GM13977 (cell line): ENCODE data around the gene OR8U1.
"Not testable (repeated sequence)": the region's sequence is repeated elsewhere in the genome, so short reads cannot be mapped to it uniquely, and the experiment has no call there.

Experiments used
- DNase-seq: peaks from one replicate; pipeline ENCODE4 v3.0.0; 2012; ENCODE audit warnings: low spot score
- in situ Hi-C: fragments of 300-500 bp; cut with MboI; formaldehyde crosslinking; loops from one replicate; pipeline ENCODE4 v1.12.0; 2022; ENCODE audit warnings: low sequenced_read_pairs, low pct_unique_long_range_greater_than_20kb, mixed read lengths, inconsistent platforms; ENCODE audit not compliant: unreplicated experiment
- TF ChIP-seq, protein P1 (sequence below): IDR thresholded peaks from 2 replicates; pipeline ENCODE4 v1.5.1; 2012; ENCODE audit warnings: mild to moderate bottlenecking, control low read depth; ENCODE audit not compliant: insufficient read depth; ENCODE audit errors: extremely low read depth, missing control alignments

OR8U1 gene

DNA sequence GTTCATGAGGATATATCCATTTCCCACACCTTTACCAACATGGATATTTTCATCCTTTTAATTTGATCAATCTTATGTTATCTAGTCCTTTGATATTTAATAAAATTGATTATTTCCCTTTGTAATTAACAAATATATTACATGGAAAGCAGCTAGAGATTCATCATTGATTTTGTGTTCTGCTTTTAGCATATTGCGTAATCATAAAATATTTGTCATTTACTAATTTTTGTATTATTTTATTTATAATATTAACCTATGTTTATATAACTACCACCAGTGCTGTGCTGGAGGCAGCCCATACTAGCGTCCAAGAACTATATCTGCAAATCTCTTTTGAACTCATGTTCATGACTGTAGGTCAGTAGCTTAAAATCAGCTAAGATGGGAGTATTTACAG, 4.7 kb downstream of the OR8U1 start:
- no peak for DNase-seq
- TF ChIP-seq, protein P1, sequence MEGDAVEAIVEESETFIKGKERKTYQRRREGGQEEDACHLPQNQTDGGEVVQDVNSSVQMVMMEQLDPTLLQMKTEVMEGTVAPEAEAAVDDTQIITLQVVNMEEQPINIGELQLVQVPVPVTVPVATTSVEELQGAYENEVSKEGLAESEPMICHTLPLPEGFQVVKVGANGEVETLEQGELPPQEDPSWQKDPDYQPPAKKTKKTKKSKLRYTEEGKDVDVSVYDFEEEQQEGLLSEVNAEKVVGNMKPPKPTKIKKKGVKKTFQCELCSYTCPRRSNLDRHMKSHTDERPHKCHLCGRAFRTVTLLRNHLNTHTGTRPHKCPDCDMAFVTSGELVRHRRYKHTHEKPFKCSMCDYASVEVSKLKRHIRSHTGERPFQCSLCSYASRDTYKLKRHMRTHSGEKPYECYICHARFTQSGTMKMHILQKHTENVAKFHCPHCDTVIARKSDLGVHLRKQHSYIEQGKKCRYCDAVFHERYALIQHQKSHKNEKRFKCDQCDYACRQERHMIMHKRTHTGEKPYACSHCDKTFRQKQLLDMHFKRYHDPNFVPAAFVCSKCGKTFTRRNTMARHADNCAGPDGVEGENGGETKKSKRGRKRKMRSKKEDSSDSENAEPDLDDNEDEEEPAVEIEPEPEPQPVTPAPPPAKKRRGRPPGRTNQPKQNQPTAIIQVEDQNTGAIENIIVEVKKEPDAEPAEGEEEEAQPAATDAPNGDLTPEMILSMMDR, result no peak
- in situ Hi-C loops, result no loop called here

DNA sequence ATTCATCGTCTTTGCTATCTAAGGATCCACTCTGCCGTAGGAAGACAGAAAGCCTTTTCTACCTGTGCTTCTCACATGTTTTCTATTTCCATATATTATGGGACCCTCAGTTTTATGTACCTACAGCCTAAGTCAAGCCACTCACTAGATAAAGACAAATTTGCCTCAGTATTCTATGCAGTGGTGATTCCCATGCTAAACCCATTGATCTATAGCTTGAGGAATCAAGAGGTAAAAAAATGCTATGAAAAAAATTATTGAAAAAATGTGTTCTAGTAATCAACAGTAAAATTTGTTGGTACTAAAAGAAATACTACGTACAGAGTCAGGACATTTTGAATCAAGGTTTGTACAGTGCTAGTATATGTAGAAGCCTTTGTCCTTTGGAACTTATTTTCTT, 19.0 kb downstream of the OR8U1 start:
- TF ChIP-seq, protein P1, result no peak
- in situ Hi-C loops, result no loop called here
- no peak for DNase-seq

DNA sequence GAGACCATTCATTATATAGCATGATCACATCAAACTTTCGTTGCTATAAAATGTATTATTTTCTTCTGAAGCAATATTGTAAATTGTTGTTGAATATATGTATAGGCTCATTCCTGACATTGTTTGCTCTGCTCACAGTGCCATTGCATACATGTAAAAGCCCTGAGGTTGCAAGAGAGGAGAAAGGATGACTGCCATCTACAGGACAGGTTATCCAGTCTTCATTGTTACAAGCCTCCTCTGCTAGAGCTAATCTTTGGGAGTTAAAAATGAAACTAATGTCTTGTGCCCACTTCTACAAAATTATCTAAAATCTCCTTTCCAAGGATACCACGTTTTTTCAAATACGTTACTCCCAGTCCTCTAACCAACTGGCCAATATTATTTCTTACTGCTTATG, 20.6 kb downstream of the OR8U1 start:
- in situ Hi-C loops, result no loop called here
- DNase-seq, result no peak
- TF ChIP-seq, protein P1, result no peak

DNA sequence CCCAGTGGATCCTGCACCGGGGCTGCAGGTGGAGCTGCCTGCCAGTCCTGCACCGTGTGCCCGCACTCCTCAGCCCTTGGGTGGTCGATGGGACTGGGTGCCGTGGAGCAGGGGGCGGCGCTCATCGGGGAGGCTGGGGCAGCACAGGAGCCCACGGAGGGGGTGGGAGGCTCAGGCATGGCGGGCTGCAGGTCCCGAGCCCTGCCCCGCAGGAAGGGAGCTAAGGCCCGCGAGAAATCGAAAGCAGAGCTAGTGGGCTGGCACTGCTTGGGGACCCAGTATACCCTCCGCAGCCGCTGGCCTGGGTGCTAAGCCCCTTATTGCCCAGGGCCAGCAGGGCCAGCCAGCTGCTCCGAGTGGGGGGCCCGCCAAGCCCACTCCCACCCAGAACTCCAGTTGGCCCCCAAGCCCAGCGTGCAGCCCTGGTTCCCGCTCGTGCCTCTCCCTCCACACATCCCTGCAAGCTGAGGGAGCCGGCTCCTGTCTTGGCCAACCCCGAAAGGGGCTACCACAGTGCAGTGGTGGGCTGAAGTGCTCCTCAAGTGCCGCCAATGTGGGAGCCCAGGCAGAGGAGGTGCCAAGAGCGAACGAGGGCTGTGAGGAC, 26.5 kb downstream of the OR8U1 start:
- DNase-seq, in situ Hi-C loops: not testable (repeated sequence)

DNA sequence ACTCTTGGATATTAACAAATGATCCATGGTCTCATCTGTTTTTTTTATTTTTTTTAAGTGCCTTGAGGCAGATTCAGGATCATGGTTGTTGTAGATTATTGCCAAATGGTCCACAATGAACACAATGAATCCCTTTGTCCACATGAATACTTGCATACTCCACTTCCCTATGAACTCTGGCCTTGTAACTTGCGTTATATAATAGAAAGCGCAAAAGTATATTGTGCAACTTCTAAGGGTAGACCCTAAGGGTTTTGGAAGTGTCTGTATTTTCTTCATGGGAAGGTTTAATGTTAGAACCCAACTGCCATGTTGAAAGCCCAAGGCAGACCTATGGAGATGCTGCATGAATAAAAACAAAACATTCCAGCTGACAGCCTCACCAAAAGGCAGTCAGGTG, 29.0 kb downstream of the OR8U1 start:
- no peak for DNase-seq
- in situ Hi-C loops, result no loop called here
- TF ChIP-seq, protein P1, result no peak

DNA sequence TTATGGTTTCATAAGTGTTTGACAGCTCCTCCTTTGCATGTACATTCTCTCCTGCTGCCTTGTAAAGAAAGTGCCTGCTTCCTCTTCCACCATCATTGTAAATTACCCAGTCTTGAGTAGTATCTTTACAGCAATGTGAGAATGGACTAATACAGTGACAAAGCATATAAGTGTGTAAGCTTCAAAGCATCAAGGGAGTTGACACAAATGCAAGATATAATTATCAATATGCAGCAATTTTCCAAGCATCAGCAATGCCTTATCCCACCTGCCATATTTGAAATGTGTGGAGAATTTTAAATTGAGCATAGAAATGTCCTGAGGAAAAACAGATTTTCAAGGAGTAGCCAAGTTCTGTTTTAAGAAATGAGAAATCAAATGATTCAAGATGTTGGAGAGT, 35.4 kb downstream of the OR8U1 start:
- no peak for DNase-seq
- in situ Hi-C loops, result no loop called here
- TF ChIP-seq, protein P1, result no peak

DNA sequence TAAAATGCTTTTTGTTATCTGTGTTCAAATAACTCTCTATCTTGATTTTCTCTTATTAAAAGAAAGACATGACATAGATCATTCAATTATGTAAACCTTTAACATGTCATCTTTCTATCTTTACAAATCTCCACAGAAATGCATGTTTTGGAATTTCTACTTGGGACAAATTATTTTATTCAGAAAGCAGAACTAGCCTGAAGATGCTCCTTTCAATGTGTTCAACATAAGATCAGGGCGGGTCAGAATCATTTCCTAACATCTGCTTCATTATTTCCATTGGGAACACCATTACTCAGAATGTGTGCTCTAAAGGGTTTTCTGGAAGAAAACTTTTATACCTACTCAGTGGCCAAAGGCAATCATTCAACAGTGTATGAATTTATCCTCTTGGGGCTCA, 37.0 kb downstream of the OR8U1 start, which contains the start of gene OR5AL1:
Gene OR5AL1 (plus strand): TSS at position 301 of the 400 bp plus-strand sequence.
- TF ChIP-seq, protein P1, result no peak
- in situ Hi-C loops, result no loop called here
- no peak for DNase-seq
